ENCODE data around the gene PRXL2C.

DNA sequence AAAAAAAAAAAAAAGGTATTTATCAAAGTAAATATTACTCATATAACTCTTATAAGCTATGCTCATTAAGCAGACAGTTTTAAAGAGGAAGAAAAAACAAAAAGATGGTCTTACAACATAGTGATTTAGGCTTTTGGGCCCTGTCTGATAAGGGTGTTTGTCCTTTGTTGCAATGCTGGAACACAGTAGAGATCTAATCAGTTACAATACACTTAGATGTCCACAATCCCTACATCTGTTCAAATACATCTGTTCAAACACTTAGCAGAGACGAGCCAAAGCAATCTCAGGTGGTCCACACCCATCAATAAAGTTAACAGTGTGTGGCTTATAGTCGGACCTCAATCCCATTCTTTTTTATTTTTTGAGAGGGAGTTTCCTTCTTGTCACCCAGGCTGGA is 11.0 kb downstream of the PRXL2C start:
- TF ChIP-seq RAD21 (CRISPR knock-in tag; conservative IDR thresholded peaks at IDR 0.05 in 1 of 2, IDR thresholded peaks at IDR 0.05 in 1 of 2) (no peak), MLLT1 (IDR thresholded peaks at IDR 0.05) (no peak), CHD4 (IDR thresholded peaks at IDR 0.05; ENCODE audit: insufficient read depth, insufficient replicate concordance, low read depth, low read length, poor library complexity, severe bottlenecking) (no peak), DMBX1 (CRISPR knock-in tag; IDR thresholded peaks at IDR 0.05; ENCODE audit: borderline replicate concordance) (no peak)
- TF ChIP-seq, protein P1, sequence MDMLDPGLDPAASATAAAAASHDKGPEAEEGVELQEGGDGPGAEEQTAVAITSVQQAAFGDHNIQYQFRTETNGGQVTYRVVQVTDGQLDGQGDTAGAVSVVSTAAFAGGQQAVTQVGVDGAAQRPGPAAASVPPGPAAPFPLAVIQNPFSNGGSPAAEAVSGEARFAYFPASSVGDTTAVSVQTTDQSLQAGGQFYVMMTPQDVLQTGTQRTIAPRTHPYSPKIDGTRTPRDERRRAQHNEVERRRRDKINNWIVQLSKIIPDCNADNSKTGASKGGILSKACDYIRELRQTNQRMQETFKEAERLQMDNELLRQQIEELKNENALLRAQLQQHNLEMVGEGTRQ (CRISPR knock-in tag; IDR thresholded peaks at IDR 0.05), result no peak
